ENCODE measurements around the gene RANBP17.

- TF ChIP-seq EZH2phosphoT487 (IDR thresholded peaks at IDR 0.05; ENCODE audit: insufficient read depth, low read depth) (no peak), EZH2 (IDR thresholded peaks at IDR 0.05; ENCODE audit: insufficient read depth, poor library complexity, severe bottlenecking) (no peak)
These were observed 13.8 kb upstream of the RANBP17 start for GRCh38 chr5:170848033-170848432.
